K562 (cell line): ENCODE measurements around the gene LCE1E. TPM values are rescaled to one million over a fixed set of nuclear protein-coding genes. Genes with fewer than 3 reads are reported as not detected.

Experiments used
- ATAC-seq: fragments of 200-7000 bp; cut with Tn5 transposase; 3 replicates; pipeline ENCODE4 v1.9.1; 2020; ENCODE audit warnings: moderate library complexity
- BruUV-seq: library from RNA; stranded (reverse); fragments of 400-500 nt; replicated peaks from 2 replicates; lab custom pipeline; 2021; lab: Mats Ljungman, UMichigan
- CTCF ChIA-PET: fragments of 300-600 bp; formaldehyde crosslinking; extraction: SDS; loops from one replicate; lab custom pipeline; 2021; ENCODE audit warnings: low intra/inter-chr PET ratio; lab: Yijun Ruan, JAX
- POLR2A ChIA-PET: fragments of 300-600, 350-650 bp; sonication (Branson Sonifier 250); formaldehyde crosslinking; extraction: SDS; loops from one replicate; lab custom pipeline; 2021; ENCODE audit warnings: antibody characterized with exemption, inconsistent platforms; lab: Yijun Ruan, JAX
- DNase-seq, 4 experiments: peaks; one replicate each; pipeline versions ENCODE4 v3.0.0 to v3.0.0-alpha.2; 2011 to 2018; ENCODE audit warnings: low spot score in 3 of 4, mixed read lengths in 3 of 4; ENCODE audit errors: extremely low read depth in 1 of 4
- FAIRE-seq: peaks from 2 replicates; lab custom pipeline; 2011; peaks lifted over from hg19 to GRCh38; lab: Jason Lieb, UNC
- H2AFZ ChIP-seq: 2 replicates; pipeline ENCODE4 v1.6.0; 2011; ENCODE audit warnings: low read depth, low read length, control low read depth, inconsistent platforms
- H3K27ac ChIP-seq: fragments of 200-600 bp; 3 replicates; pipeline ENCODE4 v1.8.0; 2011; ENCODE audit warnings: low read depth, mild to moderate bottlenecking, control low read depth, inconsistent platforms, low read length, moderate library complexity, mixed read lengths; ENCODE audit errors: extremely low read depth
- H3K27me3 ChIP-seq, 2 experiments: fragments of 300-600 bp in 1 of 2; 2 replicates in 1 of 2; 3 replicates in 1 of 2; pipeline versions ENCODE4 v1.6.0 to v1.8.0; 2011; ENCODE audit warnings: inconsistent platforms in 2 of 2, low read length in 2 of 2, mild to moderate bottlenecking in 1 of 2, mixed read lengths in 1 of 2, moderate library complexity in 1 of 2; ENCODE audit not compliant: control insufficient read depth in 2 of 2, insufficient read depth in 2 of 2
- H3K36me3 ChIP-seq: fragments of 300-600 bp; 3 replicates; pipeline ENCODE4 v1.8.0; 2011; ENCODE audit warnings: mild to moderate bottlenecking, low read length, inconsistent platforms; ENCODE audit not compliant: control insufficient read depth, insufficient read depth
- H3K4me1 ChIP-seq, 2 experiments: fragments of 200-600 bp in 1 of 2; replicated peaks in 1 of 2; 2 replicates in 1 of 2; 3 replicates in 1 of 2; pipeline versions ENCODE4 v1.5.1 to v1.8.0; 2011; ENCODE audit warnings: inconsistent platforms in 2 of 2, low read length in 2 of 2, mild to moderate bottlenecking in 1 of 2, mixed read lengths in 1 of 2, moderate library complexity in 1 of 2; ENCODE audit not compliant: control insufficient read depth in 2 of 2, insufficient read depth in 2 of 2
- H3K4me2 ChIP-seq: 2 replicates; pipeline ENCODE4 v1.6.1; 2011; ENCODE audit warnings: low read length, control low read depth, inconsistent platforms, mixed read lengths; ENCODE audit not compliant: insufficient read depth
- H3K4me3 ChIP-seq: fragments of 200-600 bp; sonication (generic), shearing (Covaris generic); 2 replicates; pipeline ENCODE4 v1.5.1; 2016; ENCODE audit warnings: control low read depth, inconsistent platforms
- H3K79me2 ChIP-seq: fragments of 200-600 bp; 3 replicates; pipeline ENCODE4 v1.8.0; 2011; ENCODE audit warnings: low read length, inconsistent platforms; ENCODE audit not compliant: control insufficient read depth, insufficient read depth
- H3K9ac ChIP-seq, 2 experiments: 2 replicates each; pipeline versions ENCODE4 v1.6.0 to v1.6.1; 2011; ENCODE audit warnings: low read depth in 2 of 2, low read length in 2 of 2, control low read depth in 1 of 2, inconsistent platforms in 1 of 2, mild to moderate bottlenecking in 1 of 2, mixed read lengths in 1 of 2; ENCODE audit not compliant: insufficient read depth in 1 of 2
- H3K9me1 ChIP-seq: one replicate; pipeline ENCODE4 v1.6.0; 2011; ENCODE audit warnings: inconsistent platforms, mild to moderate bottlenecking, low read length, moderate library complexity; ENCODE audit not compliant: control insufficient read depth, insufficient read depth
- H3K9me3 ChIP-seq: replicated peaks from 2 replicates; pipeline ENCODE4 v1.5.1; 2011; ENCODE audit warnings: low read depth, low read length, inconsistent platforms; ENCODE audit not compliant: control insufficient read depth, insufficient read depth
- H4K20me1 ChIP-seq: replicated peaks from 2 replicates; pipeline ENCODE4 v1.6.1; 2011; ENCODE audit warnings: low read length, inconsistent platforms, mixed read lengths; ENCODE audit not compliant: control insufficient read depth, insufficient read depth
- HDAC1 ChIP-seq, 2 experiments: fragments of 450-650 bp; IDR thresholded peaks; 2 replicates each; pipeline ENCODE4 v1.6.1; 2016 to 2017; ENCODE audit warnings: inconsistent platforms in 1 of 2, mild to moderate bottlenecking in 1 of 2, moderate library complexity in 1 of 2
- JUN ChIP-seq, 2 experiments: sonication (generic) in 1 of 2; formaldehyde crosslinking in 1 of 2; IDR thresholded peaks; 2 replicates each; pipeline versions ENCODE4 v1.6.1 to v1.8.0; 2012 to 2022; ENCODE audit warnings: borderline replicate concordance in 2 of 2, mild to moderate bottlenecking in 2 of 2, improper control_type of control experiment in 1 of 2, low read depth in 1 of 2, low read length in 1 of 2, missing genetic modification reagents in 1 of 2
- NFIC ChIP-seq: fragments of 450-650 bp; IDR thresholded peaks from 2 replicates; pipeline ENCODE4 v1.6.1; 2017; ENCODE audit warnings: mild to moderate bottlenecking, inconsistent platforms
- RCOR1 ChIP-seq, 2 experiments: IDR thresholded peaks; 2 replicates each; pipeline ENCODE4 v1.6.1; 2012; ENCODE audit warnings: low read depth in 2 of 2, low read length in 2 of 2, borderline replicate concordance in 1 of 2, improper control_type of control experiment in 1 of 2
- SMARCA5 ChIP-seq: fragments of 450-650 bp; IDR thresholded peaks from 2 replicates; pipeline ENCODE4 v1.6.1; 2016
- TEAD4 ChIP-seq, 2 experiments: sonication (generic) in 1 of 2; formaldehyde crosslinking in 1 of 2; IDR thresholded peaks; 2 replicates each; pipeline versions ENCODE4 v1.6.1 to v1.8.0; 2012 to 2022; ENCODE audit warnings: borderline replicate concordance in 1 of 2, inconsistent platforms in 1 of 2, low read length in 1 of 2, mild to moderate bottlenecking in 1 of 2, missing genetic modification reagents in 1 of 2
- YY1 ChIP-seq, 3 experiments: IDR thresholded peaks; 2 replicates each; pipeline ENCODE4 v1.6.1; 2011; ENCODE audit warnings: low read length in 2 of 3, mild to moderate bottlenecking in 2 of 3, moderate library complexity in 2 of 3, borderline replicate concordance in 1 of 3, control low read depth in 1 of 3, low read depth in 1 of 3; ENCODE audit not compliant: insufficient read depth in 3 of 3, insufficient replicate concordance in 2 of 3, control insufficient read depth in 1 of 3, insufficient read length in 1 of 3; ENCODE audit errors: extremely low read depth in 1 of 3
- ZFP36 ChIP-seq: fragments of 150-350 bp; IDR thresholded peaks from 2 replicates; pipeline ENCODE4 v1.6.1; 2018; ENCODE audit warnings: low read length, low read depth; ENCODE audit not compliant: partially characterized antibody
- in situ Hi-C: fragments of 300-500 bp; cut with MboI; formaldehyde crosslinking; loops from 4 replicates; pipeline ENCODE4 v1.15.0; 2018; ENCODE audit warnings: inconsistent platforms, mixed read lengths
- intact Hi-C: fragments of 100-400 bp; cut with micrococcal nuclease; formaldehyde crosslinking; loops from 2 replicates; pipeline ENCODE4 v1.14.2; 2022
- polyA plus RNA-seq, 8 experiments: library from polyadenylated mRNA; depleted of rRNA in 4 of 8; stranded (reverse) in 5 of 8; unstranded in 3 of 8; fragments of >200 nt; fragmentation: Nextera tagmentation in 2 of 8; fragmentation: Illumina TruSeq in 1 of 8; extraction: Ambion mirVana in 2 of 8; extraction: Trizol in 1 of 8; gene quantifications; 2 replicates each; pipeline versions ENCODE4 v1.2.1 to v1.2.3, GENCODE V29; 2011 to 2014; ENCODE audit warnings: inconsistent platforms in 1 of 8, missing spikeins in 1 of 8
- total RNA-seq, 7 experiments: library from RNA; depleted of rRNA in 6 of 7; stranded (reverse); fragments of >200 nt in 6 of 7; fragmentation: Illumina TruSeq in 2 of 7; extraction: Trizol in 2 of 7; gene quantifications; 2 replicates each; pipeline versions ENCODE4 v1.2.1 to v1.2.3, GENCODE V29; 2011 to 2021; ENCODE audit warnings: low replicate concordance in 1 of 7
- TF ChIP-seq, protein P1 (sequence below): fragments of 450-650 bp; formaldehyde crosslinking; IDR thresholded peaks from 2 replicates; pipeline ENCODE4 v1.4.0; 2020; ENCODE audit warnings: mild to moderate bottlenecking, mixed read lengths

Gene LCE1E
- total and polyA plus RNA-seq, 9 of the 15 experiments (the other 6 are each of a cell fraction or from before 2014, with no cell fraction given), result not detected

DNA sequence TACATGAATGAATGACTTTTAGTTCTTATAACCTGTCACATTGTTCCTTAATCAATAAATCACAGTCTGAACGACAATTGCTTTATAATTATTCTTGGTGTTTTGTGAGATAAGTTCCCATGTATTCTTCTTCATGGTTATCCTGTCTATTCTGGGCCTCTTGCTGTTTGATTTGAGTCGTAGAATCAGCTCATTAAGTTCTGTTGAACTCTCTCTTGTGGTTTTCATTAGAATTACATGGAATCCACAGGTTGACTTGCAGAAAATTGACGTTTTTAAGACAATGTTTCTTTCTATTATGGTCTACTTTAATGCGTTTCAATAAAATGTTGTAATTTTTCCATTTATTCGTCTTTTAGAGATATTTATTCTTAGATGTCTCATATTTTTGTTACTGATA lies 37.2 kb downstream of the LCE1E start (continued):
- TF ChIP-seq ZFP36 (no peak), YY1 (IDR thresholded peaks at IDR 0.05; ENCODE audit: borderline replicate concordance in 1 of 3, control insufficient read depth in 1 of 3, extremely low read depth in 1 of 3, insufficient read depth in 3 of 3, insufficient read length in 1 of 3, insufficient replicate concordance in 2 of 3, low read depth in 1 of 3, low read length in 2 of 3) (no peak), HDAC1 (IDR thresholded peaks at IDR 0.05) (no peak), NFIC (no peak), SMARCA5 (no peak), JUN (IDR thresholded peaks at IDR 0.05; ENCODE audit: borderline replicate concordance, low read depth, low read length) (no peak), JUN (CRISPR knock-in tag; IDR thresholded peaks at IDR 0.05; ENCODE audit: borderline replicate concordance) (no peak), RCOR1 (IDR thresholded peaks at IDR 0.05; ENCODE audit: borderline replicate concordance in 1 of 2, low read depth in 2 of 2, low read length in 2 of 2) (no peak)

DNA sequence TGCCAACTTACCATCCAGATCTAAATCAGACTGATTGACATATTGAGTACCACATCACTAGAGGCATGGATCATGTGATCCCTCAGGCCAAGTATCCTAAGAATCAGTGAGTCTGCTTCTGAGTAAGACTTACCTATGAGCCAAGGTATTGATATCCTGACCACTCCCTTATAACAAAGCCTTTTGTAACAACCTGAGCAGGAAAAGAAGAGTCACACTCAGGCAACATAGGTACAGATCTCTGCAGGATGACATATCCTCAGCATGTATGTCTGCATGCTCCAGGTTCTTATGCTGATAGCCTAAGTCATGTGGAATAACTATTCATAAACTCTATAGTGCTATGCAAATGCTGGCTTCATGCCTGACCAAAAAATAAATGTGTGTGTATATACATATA lies 38.9 kb downstream of the LCE1E start:
- DNase-seq, result no peak
- TF ChIP-seq TEAD4 (IDR thresholded peaks at IDR 0.05; ENCODE audit: low read length) (no peak), TEAD4 (CRISPR knock-in tag; IDR thresholded peaks at IDR 0.05; ENCODE audit: borderline replicate concordance) (no peak)
- TF ChIP-seq, protein P1, sequence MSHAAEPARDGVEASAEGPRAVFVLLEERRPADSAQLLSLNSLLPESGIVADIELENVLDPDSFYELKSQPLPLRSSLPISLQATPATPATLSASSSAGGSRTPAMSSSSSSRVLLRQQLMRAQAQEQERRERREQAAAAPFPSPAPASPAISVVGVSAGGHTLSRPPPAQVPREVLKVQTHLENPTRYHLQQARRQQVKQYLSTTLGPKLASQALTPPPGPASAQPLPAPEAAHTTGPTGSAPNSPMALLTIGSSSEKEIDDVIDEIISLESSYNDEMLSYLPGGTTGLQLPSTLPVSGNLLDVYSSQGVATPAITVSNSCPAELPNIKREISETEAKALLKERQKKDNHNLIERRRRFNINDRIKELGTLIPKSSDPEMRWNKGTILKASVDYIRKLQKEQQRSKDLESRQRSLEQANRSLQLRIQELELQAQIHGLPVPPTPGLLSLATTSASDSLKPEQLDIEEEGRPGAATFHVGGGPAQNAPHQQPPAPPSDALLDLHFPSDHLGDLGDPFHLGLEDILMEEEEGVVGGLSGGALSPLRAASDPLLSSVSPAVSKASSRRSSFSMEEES (CRISPR knock-in tag), result peak; percentile 38; the same call in 1 of the 2 replicates
- H3K9ac ChIP-seq, result no peak overlapping the region
- H3K36me3 ChIP-seq, result no peaks in the 10 kb centered on the region
- H3K9me3 ChIP-seq, result no peaks in the 10 kb centered on the region
- H3K4me2 ChIP-seq, result no peak overlapping the region
- intact Hi-C loops (no loop called here), in situ Hi-C loops (no loop called here)
- H3K4me1 ChIP-seq, result no peaks in the 10 kb centered on the region
- H3K27ac ChIP-seq, result no peak overlapping the region
- ChIA-PET POLR2A (no interaction called here), CTCF (no interaction called here)
- no peaks in the 10 kb centered on the region for H4K20me1 ChIP-seq
- no peaks in the 10 kb centered on the region for H3K27me3 ChIP-seq
- no peaks in the 10 kb centered on the region for H3K9me1 ChIP-seq
- no peak overlapping the region for H3K4me3 ChIP-seq
- no peak for FAIRE-seq
- H3K79me2 ChIP-seq, result no peaks in the 10 kb centered on the region
- no TSS peak for BruUV-seq
- ATAC-seq, result no peak
- H2AFZ ChIP-seq, result no peak overlapping the region
